Neutrophil (primary cell): Measurements from ENCODE around the gene EPHB3.

Experiments
- H3K27ac ChIP-seq: fragments of 200-600 bp; sonication (generic); 2 replicates; pipeline ENCODE4 v1.5.1; 2016; ENCODE audit warnings: mild to moderate bottlenecking, moderate library complexity
- H3K27me3 ChIP-seq: fragments of 200-600 bp; sonication (generic); 2 replicates; pipeline ENCODE4 v1.6.0; 2016; ENCODE audit warnings: mild to moderate bottlenecking
- H3K36me3 ChIP-seq: fragments of 200-600 bp; sonication (generic); 2 replicates; pipeline ENCODE4 v1.5.1; 2017
- H3K4me1 ChIP-seq, 2 experiments: fragments of 200-600 bp in 1 of 2; sonication (generic) in 1 of 2; 1 replicate in 1 of 2; 2 replicates in 1 of 2; pipeline versions ENCODE4 v1.5.1 to v1.6.1; 2013 to 2016; ENCODE audit warnings: low read depth in 1 of 2, low read length in 1 of 2, mild to moderate bottlenecking in 1 of 2, moderate library complexity in 1 of 2; ENCODE audit not compliant: control insufficient read depth in 1 of 2, insufficient read depth in 1 of 2
- H3K4me3 ChIP-seq, 2 experiments: fragments of 200-600 bp in 1 of 2; sonication (generic) in 1 of 2; 1 replicate in 1 of 2; 2 replicates in 1 of 2; pipeline ENCODE4 v1.5.1; 2013 to 2016; ENCODE audit warnings: low read depth in 1 of 2, low read length in 1 of 2, mild to moderate bottlenecking in 1 of 2, moderate library complexity in 1 of 2
- H3K9me3 ChIP-seq: fragments of 200-600 bp; sonication (generic); 2 replicates; pipeline ENCODE4 v1.5.1; 2016
- CTCF ChIP-seq: fragments of 200-600 bp; sonication (generic); IDR thresholded peaks from 2 replicates; pipeline ENCODE4 v1.5.1; 2016; ENCODE audit warnings: antibody characterized with exemption

The EPHB3 gene

GRCh38 chr3:184561061-184561912 lies at the start of gene EPHB3:
TSS of gene EPHB3 (plus strand) at chr3:184561785. CDS start at chr3:184562236, 451 bp downstream.
- Histone ChIP-seq H3K36me3 (no peaks in the 10 kb centered on the region), H3K27ac (no peak within 1 kb of the TSS), H3K9me3 (no peaks in the 10 kb centered on the region), H3K4me1 (peaks cover 13 to 16% of the 10 kb centered on the region in 2 experiments), H3K4me3 (peak within 1 kb of the TSS; percentile 61 to 82), H3K27me3 (peaks cover 100% of the 10 kb centered on the region)
- TF ChIP-seq CTCF, result peak; percentile 94

- peaks cover 56% of the 10 kb centered on the region for H3K27me3 ChIP-seq
- no peak for TF ChIP-seq CTCF
- no peak overlapping the region for H3K4me3 ChIP-seq
- H3K27ac ChIP-seq, result no peak overlapping the region
- no peaks in the 10 kb centered on the region for H3K9me3 ChIP-seq
- H3K4me1 ChIP-seq, result peaks cover 15 to 16% of the 10 kb centered on the region in 2 experiments
- no peaks in the 10 kb centered on the region for H3K36me3 ChIP-seq
These were observed 49.0 kb upstream of the EPHB3 start for GRCh38 chr3:184512621-184513020.

GRCh38 chr3:184513276-184514170 lies 48.1 kb upstream of the EPHB3 start:
- TF ChIP-seq CTCF, result peak; percentile 67

GRCh38 chr3:184514171-184514490 lies 47.5 kb upstream of the EPHB3 start:
- no peaks in the 10 kb centered on the region for H3K36me3 ChIP-seq
- no peak overlapping the region for H3K27ac ChIP-seq
- no peaks in the 10 kb centered on the region for H3K9me3 ChIP-seq
- peak overlapping the region in 1 of 2 experiments; percentile 43 for H3K4me3 ChIP-seq
- peaks cover 63% of the 10 kb centered on the region for H3K27me3 ChIP-seq
- no peak for TF ChIP-seq CTCF
- H3K4me1 ChIP-seq, result peaks cover 15 to 16% of the 10 kb centered on the region in 2 experiments

More at GRCh38 chr3:184513276-184514170, 48.1 kb upstream of the EPHB3 start:
- Histone ChIP-seq H3K4me3 (peak overlapping the region; percentile 0 to 43), H3K36me3 (no peaks in the 10 kb centered on the region), H3K27me3 (peaks cover 63% of the 10 kb centered on the region), H3K27ac (no peak overlapping the region), H3K4me1 (peaks cover 15 to 16% of the 10 kb centered on the region in 2 experiments), H3K9me3 (no peaks in the 10 kb centered on the region)

GRCh38 chr3:184523825-184524615 lies 37.6 kb upstream of the EPHB3 start:
- Histone ChIP-seq H3K36me3 (no peaks in the 10 kb centered on the region), H3K4me3 (no peak overlapping the region), H3K4me1 (peaks cover 10 to 13% of the 10 kb centered on the region in 2 experiments), H3K9me3 (no peaks in the 10 kb centered on the region), H3K27ac (no peak overlapping the region), H3K27me3 (peaks cover 73% of the 10 kb centered on the region)
- no peak for TF ChIP-seq CTCF
